Activated T-cell treated with anti-CD3 and anti-CD28 coated beads, Interleukin-2, amount 50 U/mL, for 1 hour (primary cell): ENCODE measurements around the gene APCDD1.
"Not testable (repeated sequence)": the region's sequence is repeated elsewhere in the genome, so short reads cannot be mapped to it uniquely, and the experiment has no call there.

Experiments
- DNase-seq: peaks from one replicate; pipeline ENCODE4 v3.0.0-alpha.2; 2020

The APCDD1 gene

DNA sequence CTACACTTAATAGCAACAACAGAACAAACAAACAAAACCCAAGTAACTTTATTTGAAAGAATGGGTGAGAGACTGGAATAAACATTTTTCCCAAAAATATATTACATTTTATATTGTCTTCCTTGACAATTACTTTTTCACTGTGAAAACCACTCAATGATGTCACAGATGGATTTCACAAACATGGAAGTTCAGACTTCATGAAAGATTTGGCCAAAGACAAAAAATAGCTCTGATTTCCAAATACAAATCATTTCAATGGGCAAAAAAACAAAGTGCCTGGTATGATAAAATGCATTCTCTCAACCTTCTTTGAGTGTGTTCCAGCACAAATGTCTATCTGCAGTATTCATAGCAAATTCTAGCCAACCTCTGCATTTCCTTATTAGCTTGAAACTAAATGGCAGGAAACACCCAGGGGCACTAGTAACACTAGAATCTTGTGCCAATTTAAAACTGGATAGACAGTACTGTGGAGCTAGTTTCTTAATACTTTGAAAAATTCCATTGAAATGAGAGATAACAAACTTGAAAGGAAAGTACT, 42.8 kb downstream of the APCDD1 start:
- DNase-seq, result no peak

DNA sequence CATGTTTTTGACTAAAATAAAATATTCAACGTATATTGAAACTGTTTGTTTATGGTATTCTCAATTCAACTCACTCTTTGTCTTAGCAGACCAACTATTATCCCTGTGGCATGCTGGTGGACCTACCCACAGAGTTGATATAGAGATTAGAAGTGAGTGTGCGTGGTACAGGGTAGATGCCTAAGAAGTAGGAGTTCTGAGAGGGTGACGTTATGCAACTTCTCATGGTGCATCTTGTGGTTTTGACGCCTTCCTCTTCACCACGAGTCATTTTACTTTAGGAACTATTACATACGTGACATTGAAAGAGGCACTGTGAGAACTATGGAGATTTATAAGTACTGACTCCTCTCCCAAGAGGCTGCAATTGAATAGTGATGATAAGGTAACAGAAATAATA, 44.8 kb downstream of the APCDD1 start:
- no peak for DNase-seq

DNA sequence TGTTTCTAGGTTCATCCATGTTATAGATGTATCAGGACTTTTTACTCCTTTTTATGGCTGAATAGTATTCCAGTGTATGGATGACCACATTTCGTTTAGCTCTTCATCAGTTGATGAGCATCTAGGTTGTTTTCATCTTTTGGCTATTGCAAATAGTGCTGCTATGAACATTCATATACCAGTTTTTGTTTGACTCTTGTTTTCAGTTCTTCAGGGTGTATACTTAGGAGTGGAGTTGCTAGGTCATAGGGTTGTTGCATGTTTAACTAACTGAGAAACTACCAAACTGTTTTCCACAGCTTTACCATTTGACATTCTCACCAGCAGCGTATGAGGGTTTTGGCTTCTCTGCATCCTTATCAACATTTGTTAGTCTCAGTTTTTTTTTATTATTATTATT, 45.6 kb downstream of the APCDD1 start:
- DNase-seq, result no peak

DNA sequence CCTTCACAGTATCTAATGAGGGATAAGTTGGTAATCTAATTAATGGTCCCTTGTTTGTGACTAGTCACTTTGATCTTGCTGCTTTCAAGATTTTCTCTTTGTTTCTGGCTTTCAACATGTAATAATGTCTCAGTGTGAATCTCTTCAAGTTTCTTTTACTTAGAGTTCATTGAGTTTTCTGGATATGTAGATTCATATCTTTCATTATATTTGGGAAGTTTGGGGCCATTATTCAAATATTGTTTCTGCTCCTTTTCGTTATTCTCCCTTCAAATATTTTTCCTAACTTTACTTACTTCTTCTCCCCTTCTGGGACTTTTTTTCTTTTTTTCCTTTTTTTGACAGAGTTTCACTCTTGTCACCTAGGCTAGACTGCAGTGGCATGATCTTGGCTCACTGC, 50.3 kb downstream of the APCDD1 start:
- no peak for DNase-seq

DNA sequence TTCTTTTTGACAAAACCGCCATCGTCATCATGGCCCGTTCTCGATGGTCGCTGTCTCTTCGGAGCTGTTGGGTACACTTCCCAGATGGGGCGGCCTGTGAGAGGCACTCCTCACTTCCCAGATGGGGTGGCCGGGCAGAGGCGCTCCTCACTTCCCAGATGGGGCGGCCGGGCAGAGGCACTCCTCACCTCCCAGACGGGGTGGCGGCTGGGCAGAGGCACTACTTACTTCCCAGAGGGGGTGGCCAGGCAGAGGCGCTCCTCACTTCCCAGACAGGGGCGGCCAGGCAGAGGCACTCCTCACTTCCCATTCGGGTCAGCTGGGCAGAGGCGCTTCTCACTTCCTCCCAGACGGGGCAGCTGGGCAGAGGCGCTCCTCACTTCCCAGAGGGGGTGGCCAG, 51.5 kb downstream of the APCDD1 start:
- not testable (repeated sequence) for DNase-seq

DNA sequence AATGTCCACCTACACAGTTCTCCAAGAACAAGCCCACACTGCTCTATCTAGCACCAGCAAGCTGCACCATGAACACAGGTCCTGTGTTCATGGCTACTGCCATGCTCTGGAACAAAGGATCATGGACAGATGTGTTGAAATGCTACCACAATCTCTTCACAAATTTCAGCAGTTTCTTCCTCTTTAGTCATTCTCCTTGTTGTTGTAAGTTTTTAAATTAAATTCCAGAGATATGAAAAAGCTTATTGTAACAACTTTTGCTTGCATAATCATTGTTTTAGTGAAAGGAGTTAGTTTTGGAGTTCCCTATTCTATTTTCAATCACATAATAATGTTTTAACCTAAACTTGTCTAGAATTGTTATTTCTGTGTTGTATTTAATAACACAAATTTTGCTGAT, 54.2 kb downstream of the APCDD1 start:
- DNase-seq, result no peak

DNA sequence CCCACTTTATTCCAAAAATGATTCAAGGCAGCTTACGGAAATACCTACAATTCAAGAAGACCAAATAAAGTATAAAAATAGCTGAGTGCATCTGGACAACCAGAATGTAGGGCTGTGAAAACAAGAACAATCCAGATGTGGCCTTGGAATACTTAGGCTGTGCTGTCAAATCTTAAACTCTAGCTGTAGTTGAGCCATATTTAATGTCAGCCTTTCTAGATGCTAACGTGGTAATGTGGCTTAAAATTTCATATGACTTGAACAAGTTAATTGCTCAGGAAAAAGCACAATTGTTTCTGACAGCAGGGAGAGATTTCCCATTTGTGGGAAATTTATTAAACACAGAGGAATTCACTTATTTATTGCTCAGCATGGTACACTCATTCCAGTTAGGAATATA, 56.8 kb downstream of the APCDD1 start:
- no peak for DNase-seq

DNA sequence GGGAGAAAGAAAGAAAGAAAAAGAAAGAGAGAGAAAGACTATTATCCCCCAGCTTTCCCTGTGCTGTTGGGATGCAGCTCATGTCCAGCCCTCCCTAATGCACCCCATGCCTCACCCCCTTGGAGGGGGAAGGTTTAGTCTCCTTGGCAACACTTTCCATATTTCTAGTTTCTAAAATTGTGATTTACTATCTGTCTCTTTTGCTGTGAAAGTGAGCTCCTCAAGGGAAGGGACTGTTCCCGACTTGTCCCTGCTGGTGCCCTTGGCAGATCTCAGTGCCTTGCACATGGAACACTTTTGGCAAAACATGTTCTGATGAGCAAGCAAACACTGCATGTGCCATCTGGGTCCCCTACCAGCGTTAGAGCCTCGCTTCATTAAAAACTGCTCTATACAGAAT, 59.6 kb downstream of the APCDD1 start:
- DNase-seq, result no peak

DNA sequence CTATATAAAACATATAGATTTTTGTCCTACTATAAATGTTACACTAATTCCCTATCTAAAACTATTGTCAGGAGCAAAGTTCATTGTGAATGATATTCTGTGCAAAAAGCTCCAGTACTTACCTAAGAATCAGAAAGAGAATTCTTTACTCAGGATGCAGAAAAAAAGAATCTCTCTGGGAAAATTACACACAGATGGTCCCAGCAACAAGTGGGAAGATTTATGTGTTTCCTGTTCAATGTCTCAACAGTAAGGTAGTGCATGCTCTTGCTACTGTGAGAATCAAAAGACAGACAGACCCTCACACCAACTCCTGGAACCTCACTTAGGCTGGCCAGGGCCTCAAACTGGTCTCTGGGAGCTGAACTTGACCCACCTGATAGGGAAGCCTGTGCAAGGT, 60.2 kb downstream of the APCDD1 start:
- no peak for DNase-seq

DNA sequence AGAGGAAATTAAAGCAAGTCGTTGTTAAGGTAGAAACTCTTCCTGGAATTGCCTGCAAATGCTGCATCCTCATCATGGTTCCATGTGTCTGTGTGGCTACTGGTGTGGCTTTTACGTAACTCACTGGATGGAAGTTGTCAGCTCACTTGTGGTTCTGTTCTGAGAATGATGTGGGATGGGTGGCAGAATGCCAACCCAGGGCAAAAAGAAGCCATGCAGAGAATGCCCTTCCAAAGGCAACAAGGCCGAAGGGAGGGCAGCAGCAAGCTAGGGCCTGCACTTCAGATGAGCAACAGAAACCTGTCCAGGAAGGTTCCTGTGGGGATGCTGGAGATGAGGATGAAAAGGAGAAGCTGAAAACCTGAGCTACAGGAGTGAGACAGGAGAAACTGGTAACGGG, 61.0 kb downstream of the APCDD1 start:
- no peak for DNase-seq

DNA sequence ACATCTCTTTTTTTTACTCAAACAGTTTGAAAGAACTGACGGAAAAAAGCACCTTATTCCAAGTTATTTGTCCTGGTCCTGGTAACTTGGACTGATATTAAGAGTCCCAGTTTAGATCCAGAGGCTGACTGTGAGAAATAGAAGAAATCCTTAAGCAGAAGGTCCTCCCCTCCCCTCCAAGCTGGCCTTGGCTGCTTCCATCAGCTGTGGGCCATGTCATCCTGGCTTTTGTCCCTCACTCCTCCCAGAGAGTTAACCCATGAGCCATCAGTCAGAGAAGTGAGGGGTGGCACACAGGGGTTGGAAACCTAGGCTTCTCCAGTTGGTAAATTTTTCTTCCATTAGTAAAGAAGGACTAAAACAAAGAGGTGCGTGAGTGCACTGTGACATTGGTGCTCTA, 61.6 kb downstream of the APCDD1 start:
- DNase-seq, result no peak

DNA sequence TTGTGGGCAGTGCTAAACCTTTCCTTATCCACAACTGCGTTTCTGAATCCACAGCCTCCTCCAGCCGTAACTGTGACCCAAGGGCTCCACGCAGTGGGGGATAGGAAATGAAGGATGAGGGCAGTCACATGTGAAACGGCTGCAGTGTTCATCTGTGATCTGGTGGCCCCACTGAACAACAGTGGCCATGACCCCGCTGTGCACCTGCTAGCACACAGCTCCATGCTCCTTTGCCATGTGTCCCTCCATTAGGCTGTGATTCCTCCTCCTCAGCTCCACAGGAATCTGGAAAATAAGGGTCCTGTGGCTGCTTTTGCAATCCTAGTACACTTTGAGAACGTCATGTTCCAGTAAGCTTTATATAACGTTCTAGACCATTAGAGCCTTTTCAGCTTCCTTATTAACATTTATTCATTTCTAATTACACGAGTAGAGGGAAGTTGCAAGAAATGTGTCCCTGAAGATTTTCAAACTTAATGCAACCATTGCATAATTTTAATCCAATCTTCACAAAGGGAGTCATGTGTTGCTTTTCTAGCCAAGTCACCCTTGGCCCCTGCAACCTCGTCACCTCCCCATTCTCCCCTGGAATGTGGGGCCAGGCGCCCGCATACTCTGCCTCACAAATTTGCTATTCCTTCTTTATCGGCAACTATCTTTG, 64.3 kb downstream of the APCDD1 start:
- no peak for DNase-seq

DNA sequence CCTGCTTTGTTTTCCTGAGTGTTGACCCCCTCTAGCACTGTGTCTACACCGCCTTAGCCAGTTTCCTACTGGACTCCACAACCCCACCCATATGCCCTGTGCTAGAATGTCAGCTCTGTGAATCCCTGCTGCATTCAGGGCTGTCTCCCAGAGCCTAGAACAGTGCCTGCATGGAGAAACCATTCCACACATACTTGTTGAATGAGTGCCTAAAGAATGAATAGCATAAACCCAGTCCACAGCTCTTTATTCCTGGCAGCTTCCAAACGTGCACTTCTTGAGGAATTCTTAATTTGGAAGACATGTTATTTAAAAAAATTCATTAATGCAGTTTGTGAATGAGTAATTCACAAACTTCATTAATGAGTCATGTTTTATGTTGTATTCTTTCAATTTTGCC, 64.9 kb downstream of the APCDD1 start:
- no peak for DNase-seq

DNA sequence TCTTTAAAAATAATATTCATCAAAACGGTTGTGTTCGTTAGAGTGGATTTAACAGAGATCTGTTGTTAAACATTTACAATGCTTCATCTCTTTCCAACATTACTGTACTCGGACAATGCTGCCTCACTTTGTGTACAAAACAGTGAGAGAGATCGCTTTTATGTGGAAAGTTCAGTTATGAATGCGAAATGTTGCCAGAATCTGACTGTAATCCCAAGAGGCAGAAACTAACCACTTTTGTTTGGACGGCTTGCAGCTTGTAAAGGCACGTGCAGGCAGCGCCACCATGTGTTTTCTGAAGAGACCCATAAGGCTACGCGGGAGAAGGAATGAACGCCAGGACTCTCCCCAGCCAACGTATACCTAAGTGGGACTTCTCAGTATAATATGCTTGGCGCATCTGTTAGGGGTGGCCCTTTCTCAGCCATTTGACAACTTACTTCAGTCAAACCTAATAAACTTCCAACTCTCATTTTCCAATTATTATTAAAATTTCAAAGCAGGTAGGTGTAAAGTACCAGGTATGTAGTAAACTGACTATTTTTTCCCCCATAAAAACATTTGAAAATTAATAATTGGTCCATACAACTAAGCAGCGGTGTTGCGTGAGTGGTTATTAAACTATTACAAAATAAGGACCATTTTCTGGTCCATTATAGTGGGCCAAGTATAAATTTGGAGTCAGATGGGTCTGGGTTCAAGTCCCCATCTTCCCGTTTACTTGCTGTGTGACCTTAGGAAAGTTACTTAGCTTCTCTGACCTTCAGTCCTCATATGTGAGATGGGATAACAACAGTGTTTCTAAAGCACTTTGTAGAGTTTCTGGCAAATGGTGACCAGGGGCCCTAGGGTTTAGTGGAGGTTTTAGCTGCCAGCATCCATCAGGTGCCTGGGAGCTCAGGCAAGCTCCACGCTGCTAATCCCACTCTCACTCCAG, 65.8 kb downstream of the APCDD1 start:
- DNase-seq, result peak; percentile 51

DNA sequence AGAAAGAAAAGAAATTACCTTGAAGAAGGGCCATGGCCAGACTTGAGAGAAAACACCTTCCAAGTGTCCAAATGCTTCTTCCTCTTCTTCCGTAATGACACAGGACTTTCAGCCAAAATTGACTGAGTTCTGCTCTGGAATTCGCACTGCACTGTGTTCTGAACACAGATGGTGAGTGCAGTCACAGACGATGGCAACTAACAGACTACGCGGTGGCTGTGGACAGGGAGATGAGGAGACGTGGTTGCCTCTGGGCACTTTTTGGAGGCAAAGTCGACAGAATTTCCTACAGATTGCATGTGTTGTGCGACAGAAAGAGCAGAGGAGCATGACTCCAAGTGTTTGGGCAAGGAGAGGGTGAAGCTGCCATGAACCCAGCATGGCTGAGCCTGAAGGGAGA, 67.1 kb downstream of the APCDD1 start:
- no peak for DNase-seq

DNA sequence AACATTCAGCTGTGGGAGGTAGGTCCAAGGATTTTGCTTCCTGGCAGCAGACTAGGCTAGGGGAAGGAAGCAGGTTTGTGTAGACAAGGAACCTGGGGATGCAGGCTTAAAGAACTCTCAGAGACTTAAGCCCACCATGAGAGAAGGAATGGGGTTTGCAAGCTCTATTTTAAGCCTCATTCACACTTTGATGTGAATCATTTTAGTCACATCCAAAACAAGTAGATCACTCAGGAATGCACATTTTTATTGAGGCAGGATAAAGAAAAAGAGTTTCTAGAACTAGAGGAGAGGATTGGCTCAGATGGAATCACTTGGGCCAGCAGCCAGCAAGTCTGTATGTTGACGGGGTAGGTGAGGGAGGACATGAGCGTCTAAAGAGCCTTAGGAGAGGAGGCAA, 68.1 kb downstream of the APCDD1 start:
- DNase-seq, result no peak

DNA sequence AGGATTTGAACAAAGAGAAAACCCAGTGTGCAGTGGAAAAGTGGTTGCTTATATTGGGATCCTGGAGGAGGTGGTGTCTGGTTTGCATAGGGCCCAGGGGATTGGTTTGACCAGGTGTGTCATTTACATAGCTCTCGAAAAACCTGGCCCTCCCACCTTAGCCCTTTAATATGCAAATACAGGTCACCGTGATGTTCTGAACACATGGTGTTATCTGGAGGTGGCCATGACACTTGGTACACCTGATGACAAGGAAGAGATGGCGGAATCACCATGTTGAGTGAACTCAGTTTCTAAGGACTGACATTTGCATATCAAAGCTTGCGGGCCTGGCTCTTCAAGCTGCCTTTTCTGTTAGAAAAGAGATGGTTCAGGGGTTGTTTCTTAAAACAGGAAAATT, 69.1 kb downstream of the APCDD1 start:
- no peak for DNase-seq

DNA sequence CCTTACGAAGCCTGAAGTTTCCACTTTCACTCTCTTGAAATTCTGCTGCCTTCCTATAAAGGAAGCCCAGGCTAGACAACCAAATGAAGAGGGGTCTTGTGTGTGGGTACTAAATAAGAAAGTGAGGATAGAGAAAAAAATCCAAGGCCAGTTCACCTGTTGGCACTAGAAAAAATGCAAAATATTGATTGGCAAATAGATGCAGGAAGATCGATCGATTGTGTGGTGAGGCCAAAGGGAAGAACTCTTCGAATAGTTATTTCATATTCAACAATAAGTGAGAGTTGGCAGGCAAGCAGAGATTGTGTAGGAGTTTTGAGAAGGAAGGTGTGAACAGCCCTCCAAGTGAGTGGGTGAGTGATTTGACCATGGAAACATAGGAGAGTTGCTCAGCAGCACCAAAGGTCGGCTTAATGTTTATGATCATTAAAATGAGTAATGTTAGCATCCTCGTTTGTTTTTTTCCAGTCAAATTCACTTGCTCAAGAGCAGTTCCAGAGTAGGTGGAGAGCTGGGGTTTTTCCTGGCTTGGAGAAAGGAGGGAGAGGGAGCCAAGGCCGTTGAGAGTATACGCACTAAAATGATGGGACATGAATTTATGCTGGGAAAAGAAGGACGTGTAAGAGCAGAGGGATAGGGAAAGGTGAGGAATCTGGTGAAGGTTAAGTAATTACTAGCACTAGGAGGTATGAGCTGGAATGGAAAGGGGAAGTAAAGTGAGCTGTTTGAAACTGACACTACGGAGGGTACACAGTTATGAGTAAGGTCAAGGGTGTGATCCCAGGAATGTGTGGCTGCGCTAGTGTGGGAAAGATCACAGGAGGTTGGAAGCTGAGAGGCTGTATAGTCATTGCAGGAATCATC, 70.3 kb downstream of the APCDD1 start:
- no peak for DNase-seq

DNA sequence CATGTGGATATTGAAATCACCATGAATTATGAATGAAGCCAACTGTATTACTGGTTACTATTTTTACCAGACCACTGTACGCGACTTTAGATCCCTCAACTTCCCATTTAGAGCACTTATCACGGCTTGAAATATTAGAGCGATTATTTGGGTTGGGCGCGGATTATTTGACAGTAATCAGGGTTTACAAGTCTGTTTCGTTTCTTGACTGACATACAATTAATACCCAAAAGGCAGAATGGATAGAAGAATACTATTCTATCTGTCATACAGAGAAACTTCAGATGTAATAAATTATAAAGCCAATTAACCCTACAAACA, 70.9 kb downstream of the APCDD1 start:
- DNase-seq, result no peak

DNA sequence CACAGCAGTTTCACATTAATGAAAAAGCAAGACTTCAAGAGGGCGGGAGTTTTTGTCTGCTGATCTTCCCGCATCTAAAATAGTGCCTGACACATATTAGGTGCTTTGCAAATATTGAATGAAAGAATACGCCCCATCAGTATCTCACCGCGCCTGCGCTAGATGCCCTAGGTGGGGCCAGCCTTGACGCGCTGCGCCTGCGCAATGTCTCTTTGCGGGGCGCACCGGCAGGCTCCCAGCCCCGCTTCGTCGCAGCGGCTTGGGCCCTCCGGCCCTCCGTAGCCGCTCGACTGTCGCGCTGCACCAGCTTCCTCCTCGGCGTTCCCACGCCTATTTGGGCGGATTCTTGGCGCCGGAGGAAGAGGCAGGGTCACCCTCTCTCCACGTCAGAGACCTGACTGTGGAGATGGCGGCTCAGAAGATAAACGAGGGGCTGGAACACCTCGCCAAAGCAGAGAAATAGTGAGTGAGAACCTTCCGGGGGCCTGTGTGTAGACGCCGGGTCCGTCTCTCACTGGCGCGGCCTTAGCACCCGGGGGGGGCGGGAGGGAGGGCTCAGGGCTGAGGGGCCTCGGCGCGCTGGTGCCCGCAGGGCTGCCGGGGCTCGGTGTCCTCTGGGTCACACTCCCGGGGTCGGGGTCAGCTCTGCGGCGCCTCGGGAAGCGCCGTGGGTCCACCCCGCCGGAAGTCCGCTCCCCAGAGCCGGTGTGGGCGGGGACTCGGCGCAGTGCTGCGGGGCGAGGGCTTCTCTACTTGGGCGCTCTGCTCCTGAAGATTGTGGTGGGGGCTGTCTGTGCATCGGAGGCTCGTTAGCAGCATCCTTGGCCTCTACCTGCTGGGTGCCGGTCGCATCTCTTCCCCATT, 71.5 kb downstream of the APCDD1 start, which contains the start of gene NAPG:
NAPG (plus strand) TSS at position 331 of the 864 bp plus-strand sequence; CDS start at position 407, 76 bp downstream.
- DNase-seq, result peak; percentile 91

DNA sequence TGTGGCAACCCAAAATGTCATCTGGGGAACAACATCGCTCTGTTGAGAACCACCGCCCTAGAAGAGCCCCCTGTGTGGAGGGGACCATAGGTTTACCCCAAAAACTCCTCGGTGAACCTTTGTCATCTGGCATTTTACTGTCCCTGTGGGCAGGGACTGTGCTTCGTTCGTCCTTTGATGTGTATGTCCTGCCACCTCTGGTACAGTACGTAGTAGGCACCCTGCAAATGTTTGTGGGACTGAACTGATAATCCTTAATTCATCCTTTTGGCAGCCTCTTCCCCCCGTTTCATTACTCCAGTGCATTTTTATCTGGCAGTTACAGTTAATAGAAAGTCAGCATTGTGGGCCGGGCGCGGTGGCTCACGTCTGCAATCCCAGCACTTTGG, 72.1 kb downstream of the APCDD1 start:
- DNase-seq, result no peak

DNA sequence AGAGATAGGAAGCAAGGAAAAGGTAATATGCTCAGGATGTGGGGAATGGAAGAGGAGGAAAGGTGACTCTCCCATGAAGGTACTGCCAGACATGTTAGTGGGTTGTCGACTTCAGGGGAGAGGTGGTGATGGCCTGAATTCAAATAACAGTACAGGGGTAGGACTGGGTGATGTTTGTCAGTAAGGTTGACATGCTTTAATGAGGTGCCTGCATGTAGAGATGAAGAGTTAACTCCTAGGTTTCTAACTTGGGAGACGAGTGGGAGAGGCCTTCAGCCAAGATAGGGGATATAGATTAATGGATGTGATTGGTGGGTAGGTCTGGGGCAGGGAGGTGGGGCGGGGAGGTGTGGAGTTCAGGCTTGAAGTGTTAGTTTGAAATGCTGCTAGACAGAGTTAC, 74.0 kb downstream of the APCDD1 start:
- no peak for DNase-seq
